ENCODE data around the gene NUP160.

- TF ChIP-seq POLR2A (IDR thresholded peaks at IDR 0.05; ENCODE audit: low read length) (no peak), GATA1 (IDR thresholded peaks at IDR 0.05; ENCODE audit: low read depth, low read length) (no peak)
These were observed 10.2 kb downstream of the NUP160 start for GRCh38 chr11:47837929-47838328.

Measured in erythroblast (primary cell).